ELR (cell line): Measurements from ENCODE around the gene FBF1.
A peak's percentile ranks its signal among the peaks of the same experiment; 100 is the strongest.
"Not testable (repeated sequence)": the region's sequence is repeated elsewhere in the genome, so short reads cannot be mapped to it uniquely, and the experiment has no call there.

Experiments used
- DNase-seq: peaks from one replicate; pipeline ENCODE4 v3.0.0-alpha.2; 2015; ENCODE audit warnings: low read depth

Gene FBF1, protein sequence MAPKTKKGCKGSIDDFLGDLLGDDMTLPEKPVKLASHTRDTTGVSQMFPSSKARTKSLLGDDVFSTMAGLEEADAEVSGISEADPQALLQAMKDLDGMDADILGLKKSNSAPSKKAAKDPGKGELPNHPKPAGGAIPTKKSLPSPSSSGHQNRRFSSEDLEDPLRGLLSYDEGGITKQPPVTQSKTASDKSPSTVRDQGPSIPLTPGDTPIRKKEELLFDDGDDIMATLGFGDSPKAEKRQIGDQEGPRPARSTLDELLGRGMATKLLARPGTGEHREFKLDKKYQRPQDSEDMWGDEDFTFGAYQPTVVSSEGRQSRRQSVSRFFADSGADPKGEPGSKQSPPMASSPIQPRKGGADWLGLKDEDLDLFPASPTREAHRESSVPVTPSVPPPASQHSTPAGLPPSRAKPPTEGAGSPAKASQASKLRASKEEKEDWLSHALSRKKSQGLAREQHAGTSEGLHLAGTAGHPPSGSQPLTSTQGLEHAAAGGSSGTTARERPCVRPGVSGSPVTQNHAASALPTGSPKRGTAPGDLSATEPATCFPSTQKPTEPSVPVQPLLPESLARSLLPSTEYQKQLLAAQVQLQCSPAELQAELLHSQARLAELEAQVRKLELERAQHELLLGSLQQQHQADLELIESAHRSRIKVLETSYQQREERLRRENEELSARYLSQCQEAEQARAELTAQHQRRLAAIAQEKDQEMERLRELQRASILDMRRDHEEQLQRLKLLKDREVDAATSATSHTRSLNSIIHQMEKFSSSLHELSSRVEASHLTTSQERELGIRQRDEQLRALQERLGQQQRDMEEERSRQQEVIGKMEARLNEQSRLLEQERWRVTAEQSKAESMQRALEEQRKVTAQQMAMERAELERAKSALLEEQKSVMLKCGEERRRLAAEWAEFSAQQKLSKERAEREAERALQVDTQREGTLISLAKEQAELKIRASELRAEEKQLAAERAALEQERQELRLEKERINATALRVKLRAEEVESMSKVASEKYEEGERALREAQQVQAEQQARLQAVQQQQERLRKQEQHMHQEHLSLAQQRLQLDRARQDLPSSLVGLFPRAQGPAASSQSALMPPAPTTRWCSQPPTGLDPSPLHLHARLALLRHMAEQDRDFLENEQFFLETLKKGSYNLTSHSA

DNA sequence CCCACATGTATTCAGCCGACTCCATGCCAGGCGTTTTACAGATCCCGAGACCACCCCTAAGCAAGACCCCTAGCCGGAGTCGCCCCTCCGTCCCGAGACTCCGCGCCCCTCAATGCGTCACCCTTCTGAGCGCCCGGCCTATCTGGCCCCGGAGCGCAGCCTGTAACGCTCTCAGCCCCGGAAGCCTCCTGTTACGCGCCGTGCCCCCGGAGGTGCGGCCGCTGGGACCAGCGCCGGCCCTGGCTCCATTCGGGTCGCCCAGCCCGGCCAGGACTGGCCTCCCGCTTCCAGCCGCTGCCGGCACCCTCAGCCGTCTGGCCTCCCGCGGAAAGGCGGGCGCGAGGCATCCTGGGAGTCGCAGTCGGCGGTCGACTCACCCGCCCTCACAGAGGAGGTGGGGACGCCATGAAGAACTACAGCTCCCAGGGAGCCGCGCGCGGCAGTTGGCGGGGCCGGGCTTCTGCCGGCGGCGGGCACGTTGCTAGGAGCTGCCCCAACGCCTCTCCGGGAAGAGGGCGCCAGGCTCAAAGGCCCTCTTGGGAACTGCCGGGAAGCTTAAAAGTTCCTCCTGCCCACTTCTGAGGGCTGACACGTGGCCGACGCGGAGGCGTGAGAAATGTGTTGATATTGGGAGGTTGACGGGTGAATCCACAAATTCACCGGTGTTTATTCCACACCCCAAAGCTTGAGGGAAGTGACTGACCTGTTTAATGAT lies at the start of gene FBF1:
FBF1 (minus strand) TSS at position 316 of the 715 bp plus-strand sequence. CDS start 2,893 bp downstream, outside the sequence.
- DNase-seq, result peak; percentile 97

- no peak for DNase-seq
Measured at GRCh38 chr17:75987041-75987440, 46.2 kb upstream of the FBF1 start.

GRCh38 chr17:75985986-75986385 lies 45.1 kb upstream of the FBF1 start:
- no peak for DNase-seq

DNA sequence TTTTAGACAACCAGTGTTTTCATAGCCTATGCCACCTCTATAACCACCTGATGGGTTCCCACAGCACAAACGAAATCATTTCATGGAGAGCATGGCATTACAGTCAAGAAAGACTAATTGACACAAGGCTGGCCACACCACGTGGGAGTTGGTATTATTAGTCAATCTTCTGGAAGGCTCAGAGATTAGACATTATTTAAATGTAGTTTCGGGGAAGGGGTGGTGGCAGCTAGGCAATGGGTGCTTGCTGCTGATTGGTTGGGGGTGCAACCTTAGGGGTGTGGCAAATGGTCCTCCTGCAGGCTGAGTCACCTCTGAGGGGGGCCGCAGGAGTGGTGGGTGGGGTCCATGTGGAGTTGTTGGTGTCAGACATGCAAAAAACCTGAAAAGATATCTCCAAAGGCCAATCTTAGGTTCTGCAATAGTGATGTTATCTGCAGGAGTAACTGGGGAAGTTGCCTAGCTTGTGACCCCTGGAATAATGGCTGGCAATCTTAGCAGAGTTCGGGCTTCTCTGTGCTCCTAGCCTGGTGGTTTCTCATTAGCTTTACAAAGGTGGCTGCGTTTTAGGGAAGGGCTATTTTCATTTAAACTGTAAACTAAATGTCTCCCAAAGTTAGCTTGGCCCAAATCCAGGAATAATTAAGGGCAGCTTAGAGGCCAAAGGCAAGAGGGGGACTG lies 42.8 kb upstream of the FBF1 start:
- DNase-seq, result no peak

- no peak for DNase-seq
Measured at GRCh38 chr17:75981019-75981615, 40.3 kb upstream of the FBF1 start.

- DNase-seq, result peak; percentile 28
Measured at GRCh38 chr17:75980188-75981018, 39.6 kb upstream of the FBF1 start.

- no peak for DNase-seq
Measured at GRCh38 chr17:75979705-75980187, 38.9 kb upstream of the FBF1 start.

DNA sequence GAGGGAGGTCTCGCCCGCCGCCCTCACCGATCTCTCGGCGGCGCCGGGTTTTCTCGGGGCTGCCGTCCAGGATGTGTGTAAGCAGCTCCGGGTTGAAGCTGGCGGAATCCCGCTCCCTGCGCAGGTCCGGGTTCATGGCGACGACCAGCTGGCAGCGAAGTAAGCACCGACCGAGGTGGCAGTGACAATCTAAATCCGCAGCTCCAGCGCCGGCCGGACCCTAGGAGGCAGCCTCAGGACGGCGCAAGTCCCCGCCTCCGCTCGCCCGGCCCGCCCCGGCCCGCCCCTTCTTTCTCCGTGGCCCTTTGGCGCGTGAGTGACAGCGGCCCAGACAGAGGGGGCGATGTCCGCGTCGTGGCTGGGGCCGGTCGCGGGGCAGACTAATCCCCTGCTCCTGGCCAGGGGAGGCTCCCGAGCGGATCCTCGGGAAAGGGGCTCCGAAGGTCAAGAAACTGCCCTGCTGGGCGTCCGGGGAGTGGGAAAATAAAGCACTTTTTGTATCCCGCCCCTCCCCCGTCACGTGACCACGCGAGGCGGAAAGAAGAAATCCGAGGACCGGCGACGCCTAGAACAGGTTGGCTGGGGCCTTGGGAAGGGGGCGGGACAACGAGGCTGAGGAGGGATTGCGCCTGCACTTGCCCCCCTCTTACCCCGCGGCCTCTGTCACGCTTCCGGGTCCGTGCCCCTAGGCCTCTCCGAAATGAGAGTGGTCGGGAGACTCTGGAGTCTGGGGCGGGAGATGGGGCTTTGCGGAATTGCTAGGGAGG lies 38.3 kb upstream of the FBF1 start, which contains the start of the genes ACOX1 and TEN1:
ACOX1 (minus strand) TSS at position 229 of the 767 bp plus-strand sequence; CDS start at position 136, 93 bp downstream.
TEN1 (plus strand) TSS at position 303 of the 767 bp plus-strand sequence. CDS start 6,953 bp downstream, outside the sequence.
- peak; percentile 99 for DNase-seq

DNA sequence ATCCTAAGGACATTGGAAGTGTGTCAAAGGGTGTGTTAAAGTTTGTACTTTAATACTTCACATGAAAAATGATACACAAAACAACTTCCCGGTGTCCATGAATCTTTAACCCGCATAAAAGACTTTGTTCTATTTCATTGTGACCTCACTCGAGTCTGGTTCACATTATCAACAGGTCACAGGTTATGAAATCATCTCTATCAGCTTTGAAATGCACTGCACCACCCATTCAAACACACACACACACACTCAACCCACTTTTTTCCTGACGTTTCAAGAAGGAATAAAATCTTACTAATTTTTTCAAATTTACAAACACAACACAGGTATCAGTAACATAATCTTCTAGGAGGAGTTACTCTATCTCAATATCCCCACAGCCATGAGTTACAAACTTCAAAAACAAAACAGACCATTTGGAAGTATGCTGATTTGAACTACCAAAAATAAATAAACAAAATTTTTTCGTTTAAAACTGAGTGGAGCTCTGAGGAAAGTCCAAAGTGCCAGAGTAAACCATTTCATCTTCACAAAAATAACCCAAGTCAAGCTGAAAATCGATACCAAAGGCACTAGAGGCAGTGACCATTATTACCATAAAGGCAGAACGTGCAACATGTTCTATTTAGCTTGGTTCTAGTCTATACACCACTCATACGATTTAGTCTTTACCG lies 35.5 kb upstream of the FBF1 start:
- DNase-seq, result no peak

GRCh38 chr17:75975757-75976174 lies 34.9 kb upstream of the FBF1 start:
- DNase-seq, result no peak

GRCh38 chr17:75975187-75975586 lies 34.3 kb upstream of the FBF1 start:
- DNase-seq, result not testable (repeated sequence)

- no peak for DNase-seq
Measured at GRCh38 chr17:75970626-75971025, 29.8 kb upstream of the FBF1 start.

- peak; percentile 21 for DNase-seq
Measured at GRCh38 chr17:75970011-75970523, 29.2 kb upstream of the FBF1 start.

- DNase-seq, result not testable (repeated sequence)
Measured at GRCh38 chr17:75969044-75969443, 28.2 kb upstream of the FBF1 start.

DNA sequence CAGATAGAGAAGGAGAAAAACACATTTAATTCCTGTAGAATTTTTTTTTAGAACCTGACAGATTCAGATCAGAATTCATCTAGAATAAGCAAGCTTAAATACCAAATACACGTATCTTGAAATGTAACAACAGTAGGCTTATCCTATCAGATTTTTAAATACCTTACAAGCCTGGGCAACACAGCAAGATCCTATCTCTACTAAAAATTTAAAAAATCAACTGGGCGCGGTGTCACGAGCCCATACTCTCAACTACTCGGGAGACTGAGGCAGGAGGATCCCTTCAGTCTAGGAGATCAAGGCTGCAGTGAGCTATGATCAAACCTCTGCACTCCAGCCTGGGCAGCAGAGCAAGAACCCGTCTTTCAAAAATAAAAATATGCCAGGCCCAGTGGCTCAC lies 24.6 kb upstream of the FBF1 start:
- DNase-seq, result no peak

DNA sequence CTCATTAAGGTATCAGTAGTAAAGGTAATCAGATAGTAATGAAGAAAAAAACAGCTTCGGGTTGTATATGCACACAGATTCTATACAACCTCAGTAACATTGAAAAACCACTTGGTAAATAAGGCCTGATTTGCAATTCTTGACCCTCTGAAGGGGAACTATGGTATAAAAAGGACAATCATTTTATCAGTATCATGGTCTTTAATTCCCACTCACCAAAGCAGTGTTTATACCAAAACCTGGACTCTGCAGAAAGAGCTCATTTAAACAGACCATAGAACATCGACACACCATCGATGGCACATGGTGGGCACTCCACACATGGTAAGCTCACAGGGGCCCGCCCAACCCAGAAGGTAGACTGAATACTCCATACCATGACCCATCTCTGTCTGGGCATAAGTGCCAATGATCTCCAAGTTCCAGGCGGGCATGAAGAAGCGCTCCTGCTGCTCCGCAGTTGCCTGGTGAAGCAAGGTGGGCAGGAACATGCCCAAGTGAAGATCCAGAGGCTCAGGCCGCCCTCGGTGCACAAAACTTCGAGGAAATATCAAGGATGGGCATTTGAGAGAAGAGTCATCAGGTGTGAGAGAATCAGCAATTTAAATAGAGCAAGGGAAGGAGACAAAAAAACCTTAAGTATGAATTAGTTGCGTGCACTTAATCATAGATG lies 19.1 kb upstream of the FBF1 start:
- DNase-seq, result no peak
